Transverse colon (tissue), 4 donors: Measurements from ENCODE around the gene RUSC1. TPM values are rescaled to one million over a fixed set of nuclear protein-coding genes. Genes with fewer than 3 reads are reported as not detected.

Experiments
- DNase-seq: peaks from one replicate; pipeline ENCODE4 v3.0.0-alpha.2; 2019
- H3K27ac ChIP-seq, 4 donors: fragments of 200-600 bp; sonication (generic); 2 replicates each; pipeline ENCODE4 v1.5.1; 2016 to 2018; ENCODE audit warnings: inconsistent platforms in 4 of 4
- H3K27me3 ChIP-seq: fragments of 200-600 bp; sonication (generic); 2 replicates; pipeline ENCODE4 v1.5.1; 2017; ENCODE audit warnings: inconsistent platforms
- H3K36me3 ChIP-seq, 4 donors: fragments of 200-600 bp; sonication (generic); 2 replicates each; pipeline ENCODE4 v1.5.1; 2017 to 2019; ENCODE audit warnings: inconsistent platforms in 4 of 4
- H3K4me1 ChIP-seq, 4 donors: fragments of 200-600 bp; sonication (generic); 2 replicates each; pipeline ENCODE4 v1.5.1; 2017 to 2020; ENCODE audit warnings: inconsistent platforms in 4 of 4
- H3K4me3 ChIP-seq, 4 donors: fragments of 200-600 bp; sonication (generic); 1 replicate in 1 of 4; 2 replicates in 3 of 4; pipeline versions ENCODE4 v1.5.1 to v1.6.1; 2017 to 2019; ENCODE audit warnings: inconsistent platforms in 4 of 4
- H3K9me3 ChIP-seq, 2 donors: fragments of 200-600 bp; sonication (generic); 2 replicates each; pipeline ENCODE4 v1.5.1; 2017 to 2019; ENCODE audit warnings: inconsistent platforms in 2 of 2
- EP300 ChIP-seq: sonication (generic); formaldehyde crosslinking; IDR thresholded peaks from one replicate; pipeline ENCODE4 v1.6.1; 2017; ENCODE audit warnings: antibody characterized with exemption, low read depth
- POLR2A ChIP-seq: fragments of 450-650 bp; IDR thresholded peaks from one replicate; pipeline ENCODE4 v1.6.1; 2016; ENCODE audit warnings: antibody characterized with exemption, mild to moderate bottlenecking, moderate library complexity
- POLR2AphosphoS5 ChIP-seq, 3 donors: sonication (generic); formaldehyde crosslinking; IDR thresholded peaks; one replicate each; pipeline ENCODE4 v1.6.1; 2016; ENCODE audit warnings: antibody characterized with exemption in 3 of 3
- WGBS, 2 donors: methylation state at CpG; one replicate each; pipeline ENCODE4 v1.1.5; 2018; ENCODE audit warnings: low coverage in 1 of 2; 5-methylcytosine and 5-hydroxymethylcytosine counted together
- in situ Hi-C, 4 donors: fragments of 200-750 bp; cut with MboI; loops; one replicate each; pipeline versions ENCODE4 v1.15.0 to v1.15.1; 2017; ENCODE audit warnings: low sequenced_read_pairs in 3 of 4, low pct_ligation_motif_present in 1 of 4, low pct_unique_long_range_greater_than_20kb in 1 of 4
- intact Hi-C: fragments of 100-400 bp; cut with DNase I; formaldehyde crosslinking; loops from one replicate; pipeline ENCODE4 v1.15.1; 2023; ENCODE audit warnings: low total_unique reads
- total RNA-seq, 4 donors: library from RNA; depleted of rRNA; stranded (reverse); fragments of >200 nt; gene quantifications; one replicate each; pipeline ENCODE4 v1.1.0, GENCODE V29; 2016
- TF ChIP-seq, protein P1 (sequence below), 5 experiments: fragments of 200-600 bp in 3 of 5; fragments of 450-650 bp in 2 of 5; sonication (generic) in 3 of 5; IDR thresholded peaks; 1 replicate in 2 of 5; 2 replicates in 3 of 5; pipeline ENCODE4 v1.5.1; 2016 to 2017; ENCODE audit warnings: antibody characterized with exemption in 5 of 5, inconsistent platforms in 3 of 5, mild to moderate bottlenecking in 2 of 5, moderate library complexity in 1 of 5

The RUSC1 gene, protein sequence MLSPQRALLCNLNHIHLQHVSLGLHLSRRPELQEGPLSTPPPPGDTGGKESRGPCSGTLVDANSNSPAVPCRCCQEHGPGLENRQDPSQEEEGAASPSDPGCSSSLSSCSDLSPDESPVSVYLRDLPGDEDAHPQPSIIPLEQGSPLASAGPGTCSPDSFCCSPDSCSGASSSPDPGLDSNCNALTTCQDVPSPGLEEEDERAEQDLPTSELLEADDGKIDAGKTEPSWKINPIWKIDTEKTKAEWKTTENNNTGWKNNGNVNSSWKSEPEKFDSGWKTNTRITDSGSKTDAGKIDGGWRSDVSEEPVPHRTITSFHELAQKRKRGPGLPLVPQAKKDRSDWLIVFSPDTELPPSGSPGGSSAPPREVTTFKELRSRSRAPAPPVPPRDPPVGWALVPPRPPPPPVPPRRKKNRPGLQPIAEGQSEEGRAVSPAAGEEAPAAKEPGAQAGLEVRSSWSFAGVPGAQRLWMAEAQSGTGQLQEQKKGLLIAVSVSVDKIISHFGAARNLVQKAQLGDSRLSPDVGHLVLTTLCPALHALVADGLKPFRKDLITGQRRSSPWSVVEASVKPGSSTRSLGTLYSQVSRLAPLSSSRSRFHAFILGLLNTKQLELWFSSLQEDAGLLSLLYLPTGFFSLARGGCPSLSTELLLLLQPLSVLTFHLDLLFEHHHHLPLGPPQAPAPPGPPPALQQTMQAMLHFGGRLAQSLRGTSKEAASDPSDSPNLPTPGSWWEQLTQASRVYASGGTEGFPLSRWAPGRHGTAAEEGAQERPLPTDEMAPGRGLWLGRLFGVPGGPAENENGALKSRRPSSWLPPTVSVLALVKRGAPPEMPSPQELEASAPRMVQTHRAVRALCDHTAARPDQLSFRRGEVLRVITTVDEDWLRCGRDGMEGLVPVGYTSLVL
- total RNA-seq = 100 to 1,000 TPM in 1 of 4 donors, 10 to 100 TPM in 3; 43.4 to 121 (median 65.5) TPM

GRCh38 chr1:155320661-155321617 lies at the start of gene RUSC1:
Gene RUSC1 (plus strand): TSS chr1:155320894. CDS start chr1:155321774, 880 bp downstream.
- in situ Hi-C loops (loop anchor here (5.0 to 10.0 kb wide), 3 partner anchors 44 to 56 kb away; partner anchors contain the start of genes HCN3 (in 3 of the 4), CLK2 (in 2 of the 4) and SCAMP3 (in 1 of the 4)), intact Hi-C loops (loop anchor here (5.0 kb wide), 1 partner anchor 44 kb away; the partner anchor contains the start of gene HCN3)
- H3K36me3 ChIP-seq = no peaks in the 10 kb centered on the region
- H3K27ac ChIP-seq = peak within 1 kb of the TSS; percentile 98 to 100 (median 100)
- WGBS, 2 donors = 0 to 14% methylated on average over 4 to 48 of the region's 51 CpGs
- peak within 1 kb of the TSS; percentile 26 to 79 (median 57) for H3K4me3 ChIP-seq
- peaks cover 14 to 50% (median 40%) of the 10 kb centered on the region in 4 donors for H3K4me1 ChIP-seq
- H3K27me3 ChIP-seq = no peaks in the 10 kb centered on the region
- TF ChIP-seq POLR2A (peak; percentile 57), EP300 (no peak), POLR2AphosphoS5 (IDR thresholded peaks at IDR 0.05) (peak; percentile 69 to 71 (median 71))
- TF ChIP-seq, protein P1, sequence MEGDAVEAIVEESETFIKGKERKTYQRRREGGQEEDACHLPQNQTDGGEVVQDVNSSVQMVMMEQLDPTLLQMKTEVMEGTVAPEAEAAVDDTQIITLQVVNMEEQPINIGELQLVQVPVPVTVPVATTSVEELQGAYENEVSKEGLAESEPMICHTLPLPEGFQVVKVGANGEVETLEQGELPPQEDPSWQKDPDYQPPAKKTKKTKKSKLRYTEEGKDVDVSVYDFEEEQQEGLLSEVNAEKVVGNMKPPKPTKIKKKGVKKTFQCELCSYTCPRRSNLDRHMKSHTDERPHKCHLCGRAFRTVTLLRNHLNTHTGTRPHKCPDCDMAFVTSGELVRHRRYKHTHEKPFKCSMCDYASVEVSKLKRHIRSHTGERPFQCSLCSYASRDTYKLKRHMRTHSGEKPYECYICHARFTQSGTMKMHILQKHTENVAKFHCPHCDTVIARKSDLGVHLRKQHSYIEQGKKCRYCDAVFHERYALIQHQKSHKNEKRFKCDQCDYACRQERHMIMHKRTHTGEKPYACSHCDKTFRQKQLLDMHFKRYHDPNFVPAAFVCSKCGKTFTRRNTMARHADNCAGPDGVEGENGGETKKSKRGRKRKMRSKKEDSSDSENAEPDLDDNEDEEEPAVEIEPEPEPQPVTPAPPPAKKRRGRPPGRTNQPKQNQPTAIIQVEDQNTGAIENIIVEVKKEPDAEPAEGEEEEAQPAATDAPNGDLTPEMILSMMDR (IDR thresholded peaks at IDR 0.05) = no peak
- no peaks in the 10 kb centered on the region for H3K9me3 ChIP-seq
- DNase-seq = peak; percentile 87

GRCh38 chr1:155272466-155273342 lies 48.0 kb upstream of the RUSC1 start:
- intact Hi-C loops (no loop called here), in situ Hi-C loops (loop anchor here in 3 of 4 donors (10.0 to 25.0 kb wide), 2 partner anchors 52 to 315 kb away; partner anchors contain the start of gene RUSC1 (in 2 of the 3))
- no peak for DNase-seq
- no peaks in the 10 kb centered on the region for H3K9me3 ChIP-seq
- H3K4me3 ChIP-seq = peak overlapping the region; percentile 72 to 95 (median 92)
- peaks cover 0 to 28% (median 17%) of the 10 kb centered on the region in 4 donors for H3K36me3 ChIP-seq
- peak overlapping the region; percentile 97 to 99 (median 98) for H3K27ac ChIP-seq
- H3K4me1 ChIP-seq = peaks cover 9 to 30% (median 21%) of the 10 kb centered on the region in 4 donors
- no peaks in the 10 kb centered on the region for H3K27me3 ChIP-seq
- WGBS, 2 donors = 5 to 12% methylated on average over 5 to 28 of the region's 44 CpGs
- TF ChIP-seq POLR2AphosphoS5 (IDR thresholded peaks at IDR 0.05) (peak in 1 of 3 donors; percentile 30), POLR2A (no peak), EP300 (no peak)
- TF ChIP-seq, protein P1 (IDR thresholded peaks at IDR 0.05) = no peak

DNA sequence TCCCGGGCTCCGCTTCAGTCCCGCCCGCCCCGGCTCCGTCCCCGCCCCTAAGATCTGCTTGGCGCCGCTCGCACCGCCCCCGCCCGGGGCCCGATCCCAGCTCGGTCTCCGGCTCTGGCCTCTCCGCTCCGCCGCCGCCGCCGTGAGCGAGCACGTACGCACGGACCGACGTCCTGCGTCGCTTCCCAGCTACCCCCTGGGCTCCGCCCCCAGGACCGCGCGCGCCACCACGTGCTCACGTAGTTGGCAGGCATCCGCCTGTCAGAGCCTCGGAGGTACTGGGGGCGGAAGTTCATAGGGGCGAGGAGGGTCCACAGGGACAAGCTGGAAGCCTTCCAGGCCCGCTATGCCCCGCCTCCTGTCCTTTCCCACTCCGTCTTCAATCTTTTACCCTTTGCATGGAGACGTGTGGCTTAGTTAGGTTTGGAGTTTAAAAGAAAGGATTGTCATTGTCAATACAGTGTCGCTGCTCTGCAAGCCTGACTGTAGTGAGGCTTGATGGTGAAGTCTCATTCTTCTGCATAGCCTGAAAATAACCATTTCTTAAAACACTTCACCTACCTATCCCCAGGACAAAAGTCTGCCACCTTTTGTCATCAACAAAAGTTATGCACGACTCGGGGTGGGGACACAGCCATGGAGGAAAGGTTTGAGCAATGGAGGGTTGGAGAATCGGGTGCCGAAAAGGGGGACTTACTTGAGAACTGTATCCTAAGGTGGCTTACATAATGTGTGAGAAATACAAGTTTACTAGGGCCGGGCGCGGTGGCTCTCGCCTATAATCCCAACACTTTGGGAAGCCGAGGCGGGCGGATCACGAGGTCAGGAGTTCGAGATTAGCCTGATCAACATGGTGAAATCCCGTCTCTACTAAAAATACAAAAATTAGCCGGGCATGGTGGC lies 47.1 kb upstream of the RUSC1 start, which contains the start of gene CLK2:
TSS of gene CLK2 (minus strand) at position 162 of the 903 bp plus-strand sequence. CDS start 2,527 bp downstream, outside the sequence.
- peak; percentile 97 for DNase-seq
- H3K9me3 ChIP-seq = no peaks in the 10 kb centered on the region
- peaks cover 0 to 19% (median 10%) of the 10 kb centered on the region in 4 donors for H3K36me3 ChIP-seq
- peaks cover 9 to 39% (median 30%) of the 10 kb centered on the region in 4 donors for H3K4me1 ChIP-seq
- TF ChIP-seq EP300 (no peak), POLR2A (peak; percentile 83), POLR2AphosphoS5 (IDR thresholded peaks at IDR 0.05) (peak; percentile 92 to 97 (median 96))
- peak within 1 kb of the TSS; percentile 72 to 95 (median 92) for H3K4me3 ChIP-seq
- intact Hi-C loops (no loop called here), in situ Hi-C loops (loop anchor here in 3 of 4 donors (10.0 to 25.0 kb wide), 2 partner anchors 51 to 314 kb away; partner anchors contain the start of gene RUSC1 (in 2 of the 3))
- H3K27me3 ChIP-seq = no peaks in the 10 kb centered on the region
- H3K27ac ChIP-seq = peak within 1 kb of the TSS; percentile 97 to 99 (median 98)
- WGBS, 2 donors = 19 to 42% methylated on average over 7 to 45 of the region's 61 CpGs
